ENCODE data around the gene CYB5RL.
"Not testable (repeated sequence)": the region's sequence is repeated elsewhere in the genome, so short reads cannot be mapped to it uniquely, and the experiment has no call there.

Gene CYB5RL

DNA sequence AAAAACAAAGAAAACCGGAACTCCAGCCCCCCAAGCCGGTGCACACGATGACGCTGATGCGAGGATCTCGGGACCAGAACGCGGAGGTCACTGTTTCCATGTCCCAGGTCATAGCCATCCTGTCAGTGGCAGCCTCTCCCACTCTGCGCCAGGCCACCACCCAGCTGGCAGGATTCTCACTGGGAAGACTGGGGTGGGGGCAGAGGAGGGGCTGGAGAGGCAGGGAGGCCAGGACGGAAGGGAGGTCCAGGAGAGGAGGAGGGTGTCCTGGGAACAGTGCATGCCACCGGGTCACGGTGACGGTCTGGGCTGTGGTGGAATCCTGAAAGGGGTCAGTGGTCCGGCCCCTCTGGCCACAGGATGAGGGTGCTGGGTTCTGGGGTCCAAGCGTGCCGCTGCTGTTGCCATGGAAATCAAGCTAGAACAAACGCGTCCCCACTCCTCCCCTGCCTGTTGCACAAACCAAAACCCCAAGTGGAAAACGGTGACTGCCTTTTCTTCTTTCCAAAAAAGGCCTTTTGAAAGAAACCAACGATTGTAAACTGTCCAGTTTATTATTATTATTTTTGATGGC lies 26.2 kb upstream of the CYB5RL start:
- DNase-seq (ENCODE audit: low spot score): no peak

DNA sequence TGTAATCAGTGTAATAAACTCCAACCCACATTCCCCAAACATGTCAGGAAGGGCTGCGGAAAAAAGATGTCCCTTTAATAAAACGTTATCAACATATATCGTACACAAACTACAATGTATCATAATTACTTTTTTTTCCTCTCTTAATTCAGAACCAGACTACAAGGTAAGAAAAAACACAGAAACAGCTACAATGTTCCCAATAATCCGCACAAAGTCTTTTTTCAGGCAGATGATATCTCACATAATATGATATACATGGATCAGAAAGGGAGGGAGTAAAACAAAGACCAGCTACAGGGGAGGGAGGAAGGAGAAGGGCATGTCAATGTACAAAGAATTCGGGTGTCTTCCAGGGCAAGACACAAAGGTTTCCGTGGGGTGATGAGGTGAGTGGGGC lies 25.5 kb upstream of the CYB5RL start:
- DNase-seq (ENCODE audit: low spot score): no peak

DNA sequence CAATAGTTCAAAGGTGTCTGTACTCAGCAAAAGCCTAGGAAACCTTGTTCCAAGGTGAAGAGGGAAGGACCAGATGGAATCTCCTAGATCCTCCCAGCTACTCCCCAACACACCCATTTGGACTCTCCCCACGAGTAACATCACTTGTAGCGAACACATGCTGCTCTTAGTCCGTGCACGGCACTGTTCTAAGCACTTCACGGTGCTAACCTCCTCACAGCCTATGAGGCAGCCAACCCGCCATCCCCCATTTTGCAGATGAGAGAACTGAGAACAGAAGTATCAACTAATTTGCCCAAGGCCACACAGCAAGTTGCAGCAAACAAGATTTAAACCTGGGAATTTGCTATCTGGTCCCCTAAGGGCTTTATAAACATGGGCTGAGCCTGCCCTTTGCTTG lies 24.4 kb upstream of the CYB5RL start:
- no peak for DNase-seq (ENCODE audit: low spot score)

DNA sequence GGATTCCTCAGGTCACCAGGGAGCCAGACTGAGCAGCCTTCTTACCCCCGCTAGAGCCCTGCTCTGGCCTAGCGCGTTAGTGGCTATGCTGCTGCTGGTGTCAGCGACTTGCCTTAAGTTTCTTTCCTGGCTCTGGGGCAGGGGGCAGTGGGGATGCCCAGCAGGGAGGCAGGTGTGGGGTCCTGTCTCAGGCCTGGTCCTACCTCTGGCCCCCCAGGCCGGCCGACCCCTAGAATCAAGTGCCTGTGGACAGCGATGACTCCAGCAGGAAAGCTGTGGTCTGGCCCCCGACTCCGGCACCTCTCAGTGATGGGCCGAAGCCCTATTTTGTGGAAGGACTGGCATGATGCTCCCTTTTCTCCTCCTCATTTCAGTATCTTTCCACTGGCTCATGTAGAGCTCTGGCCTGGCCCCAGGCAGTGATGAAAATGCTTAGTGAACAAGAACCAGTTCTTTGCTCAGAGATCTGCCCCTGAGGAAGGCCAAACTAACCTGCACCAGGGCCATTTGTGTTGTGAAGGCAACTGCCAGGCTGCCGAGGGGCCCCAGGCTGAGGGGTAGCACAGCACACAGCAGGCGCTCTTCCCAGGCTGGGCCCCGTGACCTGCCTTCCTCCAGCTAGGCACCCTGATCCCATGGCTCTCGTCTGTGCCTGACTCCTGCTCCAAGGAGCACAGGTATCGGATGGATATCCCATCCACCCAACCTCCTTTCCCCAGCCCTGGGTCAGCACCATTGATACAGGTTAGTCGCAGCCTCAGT lies 23.8 kb upstream of the CYB5RL start:
- no peak for DNase-seq (ENCODE audit: low spot score)

DNA sequence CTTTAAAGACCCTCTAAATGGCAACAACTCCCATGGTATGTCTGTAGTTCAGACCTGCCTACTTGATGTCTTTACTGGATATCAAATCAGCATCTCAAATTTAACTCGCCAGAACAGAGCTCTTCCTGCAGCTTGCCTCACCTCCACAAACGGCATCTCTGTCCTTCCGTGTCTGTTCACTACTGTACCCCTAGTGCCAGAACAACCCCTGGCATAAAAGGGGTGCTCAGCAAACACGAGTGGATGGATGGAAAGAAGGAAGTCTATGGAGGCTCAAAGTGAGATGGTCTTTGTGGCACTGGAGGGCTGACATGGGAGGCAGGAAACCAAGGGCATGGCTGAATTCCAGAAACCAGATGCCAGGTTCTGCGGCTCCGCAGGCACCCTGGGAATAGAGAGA lies 22.9 kb upstream of the CYB5RL start:
- DNase-seq (ENCODE audit: low spot score): no peak

DNA sequence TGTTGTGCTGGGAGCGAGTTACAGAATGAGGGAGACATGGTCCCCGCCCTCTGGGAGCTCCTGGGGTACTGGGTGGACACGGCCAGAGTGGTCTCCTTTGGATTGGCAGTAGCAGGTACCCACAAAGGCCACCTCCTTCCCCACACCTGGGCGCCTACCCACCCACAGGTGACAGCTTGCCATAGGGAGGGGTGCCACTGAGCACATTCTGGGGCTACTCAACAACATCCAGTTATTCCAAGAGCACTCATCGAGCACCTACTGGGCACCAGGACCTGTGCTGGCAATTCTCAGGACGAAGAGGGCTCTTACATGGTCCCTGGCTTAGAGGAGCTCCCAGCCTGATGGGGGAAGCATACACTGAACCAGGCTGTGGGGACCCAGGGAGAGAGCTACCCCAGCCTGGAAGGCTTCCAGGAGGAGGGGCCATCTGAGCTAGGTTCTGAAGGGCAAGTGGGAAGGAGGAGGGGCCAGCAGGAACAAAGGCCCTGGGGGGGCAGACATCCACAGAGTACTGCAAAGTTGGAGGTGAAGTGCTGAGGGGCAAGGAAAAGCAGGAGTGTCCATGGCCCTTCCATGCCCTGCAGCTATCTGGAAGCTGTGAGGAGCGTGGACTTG lies 22.1 kb upstream of the CYB5RL start:
- no peak for DNase-seq (ENCODE audit: low spot score)

DNA sequence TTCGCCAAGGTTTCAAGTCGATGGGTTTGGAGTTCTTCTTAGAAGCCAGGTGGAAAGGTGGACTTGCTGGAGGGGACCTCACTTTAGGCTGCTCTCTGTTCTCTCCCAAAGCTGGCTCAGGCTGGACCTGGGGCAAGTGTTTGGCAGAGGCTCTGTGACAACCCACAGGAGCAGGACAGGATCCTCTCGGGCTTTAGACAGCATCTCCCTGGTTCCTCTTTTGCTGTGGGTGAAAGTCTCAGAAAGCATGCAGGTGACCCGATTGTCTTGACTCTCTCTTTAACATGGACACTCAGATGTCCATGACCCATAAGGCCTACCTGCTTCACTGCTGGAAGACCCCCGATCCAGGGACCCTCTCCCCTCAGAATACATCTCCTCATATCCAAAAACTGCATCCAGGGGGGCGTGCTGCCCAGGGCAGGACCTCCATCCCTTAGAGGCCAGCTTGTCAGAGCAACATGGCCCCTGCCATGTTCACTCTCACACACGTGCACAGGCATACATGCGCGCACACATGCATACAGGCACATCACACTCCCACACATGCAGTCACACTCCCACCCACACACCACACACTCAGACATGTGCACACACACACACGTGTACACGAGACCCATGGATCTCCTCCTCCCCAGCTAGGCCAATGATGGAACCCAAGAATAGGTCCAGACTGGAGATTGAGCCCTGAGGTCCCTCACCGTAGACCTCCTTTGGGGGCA lies 21.4 kb upstream of the CYB5RL start:
- DNase-seq (ENCODE audit: low spot score): no peak

DNA sequence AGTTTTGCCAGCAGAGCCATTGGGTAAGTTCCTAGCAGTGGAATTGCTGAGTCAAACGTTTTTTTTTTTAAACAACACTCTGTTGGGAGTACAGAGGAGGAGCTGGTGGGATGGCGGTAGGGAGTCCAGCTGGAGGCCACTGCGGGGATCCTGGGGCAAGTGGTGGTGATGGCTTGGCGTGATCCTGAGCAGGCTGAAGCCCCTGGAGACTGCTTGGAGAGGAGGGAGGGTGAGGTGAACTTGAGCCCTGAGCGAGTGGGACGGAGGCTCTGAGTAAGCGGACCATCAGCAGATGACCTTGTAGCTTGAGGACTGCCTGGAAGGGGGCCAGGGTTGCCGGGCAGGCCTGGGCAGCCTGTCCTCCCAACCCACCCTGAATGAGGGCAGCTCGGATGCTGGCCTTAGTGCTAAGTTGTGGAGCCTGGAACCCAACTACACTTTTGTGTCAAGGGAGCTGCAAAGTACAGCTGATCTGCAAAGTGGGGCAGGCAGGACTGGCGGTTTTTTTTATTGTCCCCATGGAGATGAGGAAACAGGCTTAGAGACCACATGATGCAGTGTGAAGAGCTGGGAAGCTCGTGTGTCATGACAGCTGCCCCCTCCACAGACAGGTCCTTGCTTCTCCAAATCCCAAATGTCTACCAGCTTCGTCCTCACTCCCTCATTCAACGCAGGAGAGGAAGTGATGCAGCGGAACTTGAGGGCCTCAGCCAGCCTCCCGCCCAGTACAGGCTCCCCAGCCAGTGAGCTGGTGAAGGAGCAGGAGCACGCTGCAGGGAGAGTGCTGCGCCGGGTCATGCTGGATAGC lies 20.4 kb upstream of the CYB5RL start:
- peak; percentile 32 for DNase-seq (ENCODE audit: low spot score)

DNA sequence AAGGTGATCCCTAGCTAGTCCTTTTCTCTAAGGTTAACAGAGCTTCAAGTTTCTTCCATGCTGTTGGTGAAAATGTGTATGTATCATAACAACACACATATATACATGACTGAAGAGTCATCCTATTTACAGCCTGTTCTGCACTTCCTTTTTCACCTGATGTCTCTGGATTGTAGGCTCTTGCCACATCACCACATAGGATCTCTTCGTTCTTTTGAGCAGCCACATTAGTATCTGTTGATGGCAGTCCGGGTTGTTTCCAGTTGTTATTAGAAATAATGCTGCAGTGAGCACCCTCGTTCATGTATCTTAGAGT lies 19.8 kb upstream of the CYB5RL start:
- DNase-seq (ENCODE audit: low spot score): no peak

DNA sequence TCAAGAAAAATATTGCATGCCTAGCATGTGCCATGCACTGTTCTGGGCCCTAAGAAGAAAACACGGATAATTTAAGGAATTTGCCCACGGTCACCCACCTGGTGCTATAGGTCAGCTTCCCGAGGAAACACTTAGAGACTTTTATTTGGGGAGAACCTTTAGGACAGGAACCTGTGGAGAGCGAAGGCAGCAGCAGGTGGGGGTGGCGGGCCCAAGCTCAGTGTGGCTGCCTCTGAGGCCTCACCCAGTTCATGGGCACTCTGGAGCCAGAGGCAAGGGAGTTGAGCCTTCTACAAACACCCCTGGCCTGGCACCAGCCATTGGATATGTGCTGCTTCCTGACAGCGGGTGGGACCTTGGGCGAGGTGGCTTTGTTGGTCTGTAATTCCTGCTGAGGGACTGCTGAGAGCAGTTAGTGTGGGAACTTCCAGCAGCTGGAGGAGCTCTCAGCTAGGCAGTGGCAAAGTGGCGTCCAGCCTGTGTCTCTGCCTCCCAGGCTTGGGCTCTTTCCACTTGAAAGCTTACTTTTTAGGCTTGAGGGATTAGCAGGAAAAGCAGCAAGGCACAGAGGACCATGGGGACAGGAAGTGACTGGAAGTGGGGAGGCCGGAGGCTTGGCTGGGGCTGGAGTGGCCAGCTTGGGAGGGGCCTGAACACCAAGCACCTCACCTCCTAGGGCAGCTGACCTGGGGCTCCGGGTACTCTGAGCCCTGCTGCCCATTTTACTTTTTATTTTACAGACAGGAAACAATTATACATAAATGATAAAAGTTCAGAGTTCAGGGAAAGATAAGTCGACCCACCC lies 19.3 kb upstream of the CYB5RL start:
- no peak for DNase-seq (ENCODE audit: low spot score)

DNA sequence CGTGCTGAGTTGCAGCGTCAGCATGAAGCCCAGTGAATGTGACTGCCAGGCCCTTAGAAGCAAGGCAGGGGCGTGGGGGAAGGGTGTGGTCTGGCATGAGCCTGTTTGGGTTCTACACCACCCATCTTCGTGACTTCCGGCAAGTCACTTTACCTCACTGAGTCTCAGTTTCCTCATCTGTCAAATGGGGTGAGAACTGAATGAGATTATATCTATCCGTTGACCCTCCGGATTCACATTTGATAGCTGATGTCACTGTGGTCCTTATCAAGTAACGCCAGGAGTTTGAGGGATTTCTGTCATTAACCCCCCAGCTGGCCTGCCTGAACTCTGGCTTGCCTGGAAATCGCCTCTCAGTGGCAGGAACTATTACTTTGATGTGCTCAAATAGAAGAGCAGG lies 15.7 kb upstream of the CYB5RL start:
- no peak for DNase-seq (ENCODE audit: low spot score)

DNA sequence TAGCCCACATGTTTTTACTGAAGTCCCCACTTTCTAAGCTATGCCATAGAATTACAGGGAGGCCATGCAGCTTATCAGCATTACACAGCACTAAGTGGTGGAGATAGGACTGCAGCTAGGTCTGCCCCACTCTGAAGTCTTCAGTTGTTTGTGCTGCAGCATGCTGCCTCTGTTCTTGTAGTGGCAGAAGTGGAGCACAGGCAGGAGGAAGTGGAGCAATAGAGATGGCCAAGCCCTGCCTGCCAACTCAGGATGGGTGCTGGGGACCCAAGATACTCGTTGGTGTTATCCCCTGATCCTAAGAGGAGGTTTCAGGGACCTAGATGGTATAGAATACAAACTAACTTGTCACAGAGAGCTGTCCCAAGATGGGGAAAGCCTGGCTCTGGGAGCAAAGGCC lies 13.0 kb upstream of the CYB5RL start:
- DNase-seq (ENCODE audit: low spot score): no peak

DNA sequence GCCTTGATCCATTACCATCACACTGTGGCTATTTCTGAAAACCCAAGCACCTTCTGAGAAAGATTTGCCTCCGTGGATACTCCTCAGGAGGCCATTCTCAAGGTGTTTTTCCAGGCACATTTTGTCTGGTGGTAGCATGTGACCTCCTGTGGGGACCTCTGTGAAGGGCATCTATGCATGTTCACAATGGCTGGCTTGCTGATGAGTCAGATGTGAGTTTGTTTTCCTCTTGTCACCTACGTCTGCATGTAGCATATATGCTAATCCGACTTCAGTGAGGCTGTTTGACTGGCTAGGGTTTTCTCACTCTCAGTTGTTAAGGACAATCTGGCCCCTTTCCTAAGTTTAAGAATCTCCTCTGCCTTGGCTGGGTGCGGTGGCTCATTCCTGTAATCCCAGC lies 8.1 kb upstream of the CYB5RL start:
- DNase-seq (ENCODE audit: low spot score): not testable (repeated sequence)

DNA sequence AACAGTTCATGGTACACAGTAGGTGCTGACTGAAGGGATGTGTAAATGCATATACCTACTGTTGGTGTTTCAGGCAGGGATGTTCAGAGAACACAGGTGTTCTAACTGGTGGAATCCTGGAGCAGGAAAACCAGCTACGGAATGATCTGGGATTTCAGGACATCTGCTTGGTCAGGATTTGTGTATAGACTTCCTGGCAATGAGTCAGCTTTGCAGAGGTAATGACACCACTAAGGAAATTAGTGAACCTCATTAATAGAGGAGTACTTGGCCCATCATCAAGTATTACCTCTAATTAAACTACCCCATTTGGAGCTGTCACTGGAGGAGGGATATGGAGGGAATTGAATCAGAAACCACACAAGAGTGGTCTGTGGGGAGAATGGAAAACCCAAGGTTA lies 7.5 kb upstream of the CYB5RL start:
- no peak for DNase-seq (ENCODE audit: low spot score)

DNA sequence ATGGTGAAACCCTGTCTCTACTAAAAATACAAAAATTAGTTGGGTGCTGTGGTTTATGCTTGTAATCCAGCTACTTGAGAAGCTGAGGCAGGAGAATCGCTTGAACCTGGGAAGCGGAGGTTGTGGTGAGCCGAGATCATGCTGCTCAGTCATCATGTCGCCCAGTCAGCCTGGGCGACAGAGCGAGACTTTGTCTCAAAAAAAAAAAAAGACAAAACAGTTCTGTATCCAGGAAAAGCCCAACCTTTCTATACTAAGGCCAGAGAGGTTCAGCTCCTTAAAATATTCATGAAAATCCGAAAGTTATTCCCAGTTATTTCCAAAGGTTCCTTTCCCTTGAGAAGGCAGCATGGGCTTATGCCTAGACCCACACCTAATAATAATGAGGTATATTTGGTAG lies 4.4 kb upstream of the CYB5RL start:
- no peak for DNase-seq (ENCODE audit: low spot score)

DNA sequence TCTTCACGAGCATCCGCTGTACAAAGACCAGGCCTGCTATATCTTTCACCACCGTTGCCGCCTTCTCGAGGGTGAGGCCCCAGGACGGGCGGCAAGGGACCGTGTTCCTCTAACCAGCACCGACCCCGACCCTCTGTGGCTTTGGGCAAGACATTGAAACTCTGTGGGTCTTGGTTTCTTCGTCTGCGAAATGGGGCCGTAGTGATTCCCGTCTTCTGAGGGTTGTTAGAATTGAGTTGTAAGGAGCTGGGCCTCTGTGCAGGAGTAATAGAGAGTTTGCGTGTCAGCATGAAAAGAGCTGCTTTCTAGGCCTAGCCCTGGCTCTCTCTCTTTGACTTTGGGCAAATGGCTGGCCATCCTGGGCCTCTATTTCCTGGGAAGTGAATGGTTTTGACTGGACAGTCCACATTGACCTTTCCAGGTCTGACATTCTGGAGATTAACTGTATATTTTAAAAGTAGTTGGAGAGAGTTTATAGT lies 728 bp upstream of the CYB5RL start:
- DNase-seq (ENCODE audit: low spot score): no peak

DNA sequence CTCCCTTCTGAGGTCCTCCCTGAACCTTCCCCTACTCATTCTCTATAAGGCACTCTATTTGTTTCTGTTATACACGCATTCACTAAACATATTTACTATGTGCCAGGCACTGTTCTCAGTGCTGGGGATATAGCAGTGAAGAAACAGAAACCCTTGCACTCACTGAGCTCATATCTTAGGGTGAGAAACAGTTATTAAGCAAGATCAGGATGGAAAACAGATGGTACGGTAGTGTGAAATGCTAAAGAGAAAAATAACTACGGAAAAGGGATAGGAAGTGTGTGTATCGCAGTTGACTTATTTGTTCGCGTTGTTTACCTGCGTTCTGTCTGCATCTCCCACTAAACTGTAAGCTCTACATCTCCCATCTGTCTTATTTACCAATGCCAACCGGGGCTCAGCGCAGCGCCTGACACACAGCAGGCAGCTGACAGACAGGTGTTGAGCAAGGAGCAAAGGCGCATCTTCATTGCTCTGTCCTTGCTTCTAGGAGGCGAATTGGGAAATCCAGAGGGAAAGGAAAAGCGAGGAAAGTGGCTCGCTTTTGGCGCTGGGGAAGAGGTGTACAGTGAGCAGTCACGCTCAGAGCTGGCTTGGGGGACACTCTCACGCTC lies 572 bp downstream of the CYB5RL start:
- no peak for DNase-seq (ENCODE audit: low spot score)

DNA sequence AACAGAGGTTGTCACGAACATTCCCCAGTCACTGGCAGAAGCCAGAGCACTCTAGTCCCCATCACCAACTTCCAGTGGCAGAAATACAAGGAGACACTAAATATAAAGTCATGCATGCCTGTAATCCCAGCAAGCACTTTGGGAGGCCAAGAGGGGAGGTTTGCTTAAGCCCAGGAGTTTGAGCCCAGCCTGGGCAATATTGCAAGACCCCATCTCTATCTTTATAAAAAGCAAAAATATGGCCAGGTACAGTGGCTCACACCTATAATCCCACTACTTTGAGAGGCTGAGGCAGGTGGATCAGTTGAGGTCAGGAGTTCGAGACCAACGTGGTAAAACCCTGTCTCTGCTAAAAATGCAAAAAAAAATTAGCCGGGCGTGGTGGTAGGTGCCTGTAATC lies 6.4 kb downstream of the CYB5RL start:
- no peak for DNase-seq (ENCODE audit: low spot score)

DNA sequence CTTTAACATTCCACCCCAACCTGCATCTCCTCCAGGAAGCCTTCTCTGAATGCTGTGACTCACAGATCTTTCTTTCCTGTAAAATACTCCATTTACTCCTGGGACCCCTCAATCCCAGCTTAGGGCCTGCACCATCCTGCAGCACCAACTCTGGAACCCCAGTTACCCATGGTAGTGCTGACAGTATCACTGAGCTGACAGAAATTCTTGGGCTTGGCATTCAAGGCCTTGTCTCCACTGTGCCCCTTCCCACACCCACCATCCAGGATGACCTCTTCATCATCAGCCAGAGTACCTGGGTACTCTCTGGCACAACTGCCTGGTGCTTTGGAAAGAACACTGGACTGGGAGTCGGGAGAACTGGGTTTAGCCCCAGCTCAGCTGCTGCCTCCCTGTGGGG lies 8.3 kb downstream of the CYB5RL start:
- no peak for DNase-seq (ENCODE audit: low spot score)

DNA sequence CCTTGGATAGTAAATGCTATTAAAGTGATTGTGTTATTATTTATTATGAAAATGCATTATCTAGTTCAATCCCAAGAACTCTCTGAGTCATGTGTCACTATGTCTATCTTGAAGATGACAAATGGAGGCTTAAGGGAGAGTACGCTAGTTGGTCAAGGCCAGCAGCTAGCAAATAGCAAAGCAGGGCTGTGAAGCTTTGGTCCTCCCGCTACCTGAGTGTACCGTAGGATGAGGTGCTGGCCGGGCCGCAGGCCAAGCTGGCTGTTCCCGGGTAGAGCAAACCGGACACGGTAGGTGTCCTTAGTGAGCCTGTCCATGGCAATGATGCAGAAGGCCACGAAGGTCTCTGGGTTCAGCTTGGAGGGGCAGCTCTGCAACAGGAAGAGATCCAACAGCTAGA lies 9.3 kb downstream of the CYB5RL start:
- no peak for DNase-seq (ENCODE audit: low spot score)

DNA sequence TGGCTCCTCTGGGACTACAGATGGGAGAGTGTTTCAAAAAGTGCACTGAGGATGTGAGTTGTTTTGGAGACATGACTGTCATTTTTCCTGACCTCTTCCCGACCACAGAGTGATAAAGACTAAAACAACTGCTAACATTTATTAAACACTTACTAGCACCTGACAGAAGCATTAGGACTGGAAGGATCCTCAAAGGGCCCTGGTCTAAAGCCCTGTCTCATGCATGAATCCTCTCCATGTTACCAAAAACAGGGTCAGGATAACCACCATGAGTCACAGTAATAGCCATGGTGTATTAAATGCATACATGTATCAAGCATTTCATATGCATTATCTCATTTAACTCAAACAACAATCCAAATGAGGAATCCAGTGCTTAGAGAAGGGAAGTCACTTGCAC lies 11.5 kb downstream of the CYB5RL start:
- no peak for DNase-seq (ENCODE audit: low spot score)

Measured in putamen (tissue), 1 donor.